SU-DHL-6 (cell line): ENCODE data around the gene DRD3.

Experiments
- EZH2phosphoT487 ChIP-seq: fragments of 200-600 bp; sonication (generic), shearing (Covaris generic); conservative IDR thresholded peaks from 2 replicates; pipeline ENCODE4 v1.6.1; 2018; ENCODE audit warnings: mild to moderate bottlenecking, antibody characterized with exemption, low read length, moderate library complexity, mixed read lengths
- TF ChIP-seq, protein P1 (sequence below): fragments of 200-600 bp; sonication (generic); IDR thresholded peaks from one replicate; pipeline ENCODE4 v1.5.1; 2017; ENCODE audit warnings: antibody characterized with exemption, mild to moderate bottlenecking, low read length, moderate library complexity; ENCODE audit not compliant: insufficient read depth, poor library complexity, severe bottlenecking

DNA sequence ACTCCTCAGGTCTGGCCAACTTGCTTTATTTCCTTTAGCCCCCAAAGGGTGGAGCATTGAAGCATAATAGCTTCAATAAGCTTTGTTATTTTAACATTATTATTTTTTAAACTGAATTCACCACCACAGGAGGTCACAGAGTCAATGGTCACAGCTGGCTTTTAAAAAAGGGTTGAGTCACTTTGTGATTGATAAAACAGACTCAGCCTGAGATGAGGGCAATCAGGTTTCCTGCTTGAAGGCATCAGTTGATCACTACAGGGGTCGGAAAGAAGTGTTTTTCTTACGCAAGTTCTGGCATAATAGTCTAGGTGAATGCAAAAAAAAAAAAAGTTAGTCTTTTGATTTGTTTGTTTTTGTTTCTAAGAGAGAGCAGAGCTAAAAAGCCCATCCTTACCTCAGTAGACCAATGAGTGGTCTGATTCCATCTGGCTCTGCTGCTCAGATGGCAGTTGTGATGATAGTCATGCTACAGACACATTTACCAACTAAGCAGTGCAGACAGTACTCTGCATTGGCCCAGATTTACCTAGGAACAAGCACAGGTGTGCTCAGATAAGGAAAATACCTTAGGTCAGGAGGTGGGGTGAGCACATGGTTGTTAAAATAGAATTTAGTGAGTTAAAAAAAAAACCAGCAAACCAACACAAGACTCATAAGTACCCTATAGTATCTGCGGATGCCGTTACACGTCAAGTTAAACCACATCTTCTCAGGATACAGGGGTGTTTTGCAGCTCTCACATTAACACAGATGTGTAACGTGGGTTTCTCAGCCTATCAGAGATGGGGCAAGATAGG lies 35.9 kb upstream of the DRD3 start:
- TF ChIP-seq, protein P1, sequence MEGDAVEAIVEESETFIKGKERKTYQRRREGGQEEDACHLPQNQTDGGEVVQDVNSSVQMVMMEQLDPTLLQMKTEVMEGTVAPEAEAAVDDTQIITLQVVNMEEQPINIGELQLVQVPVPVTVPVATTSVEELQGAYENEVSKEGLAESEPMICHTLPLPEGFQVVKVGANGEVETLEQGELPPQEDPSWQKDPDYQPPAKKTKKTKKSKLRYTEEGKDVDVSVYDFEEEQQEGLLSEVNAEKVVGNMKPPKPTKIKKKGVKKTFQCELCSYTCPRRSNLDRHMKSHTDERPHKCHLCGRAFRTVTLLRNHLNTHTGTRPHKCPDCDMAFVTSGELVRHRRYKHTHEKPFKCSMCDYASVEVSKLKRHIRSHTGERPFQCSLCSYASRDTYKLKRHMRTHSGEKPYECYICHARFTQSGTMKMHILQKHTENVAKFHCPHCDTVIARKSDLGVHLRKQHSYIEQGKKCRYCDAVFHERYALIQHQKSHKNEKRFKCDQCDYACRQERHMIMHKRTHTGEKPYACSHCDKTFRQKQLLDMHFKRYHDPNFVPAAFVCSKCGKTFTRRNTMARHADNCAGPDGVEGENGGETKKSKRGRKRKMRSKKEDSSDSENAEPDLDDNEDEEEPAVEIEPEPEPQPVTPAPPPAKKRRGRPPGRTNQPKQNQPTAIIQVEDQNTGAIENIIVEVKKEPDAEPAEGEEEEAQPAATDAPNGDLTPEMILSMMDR: no peak
- TF ChIP-seq EZH2phosphoT487: no peak
